Mesodermal cell (in vitro differentiated cells): ENCODE results near the gene PPP6R2.
A peak's percentile ranks its signal among the peaks of the same experiment; 100 is the strongest.

Source experiments
- H3K27ac ChIP-seq: 2 replicates; pipeline ENCODE4 v1.7.0; 2013; ENCODE audit warnings: mild to moderate bottlenecking, low read depth, low read length, moderate library complexity; ENCODE audit not compliant: severe bottlenecking
- H3K36me3 ChIP-seq: 2 replicates; pipeline ENCODE4 v1.7.1; 2013; ENCODE audit warnings: mild to moderate bottlenecking, low read length, moderate library complexity; ENCODE audit not compliant: control insufficient read depth, insufficient read depth
- H3K4me1 ChIP-seq: one replicate; pipeline ENCODE4 v1.7.1; 2013; ENCODE audit warnings: mild to moderate bottlenecking, low read length; ENCODE audit not compliant: insufficient read depth, control insufficient read depth, poor library complexity, severe bottlenecking
- H3K4me3 ChIP-seq: 2 replicates; pipeline ENCODE4 v1.7.0; 2013; ENCODE audit warnings: low read length, control low read depth, mild to moderate bottlenecking; ENCODE audit not compliant: insufficient read depth, poor library complexity, severe bottlenecking; ENCODE audit errors: extremely low read depth
- H3K9me3 ChIP-seq: 2 replicates; pipeline ENCODE4 v1.7.1; 2013; ENCODE audit warnings: mild to moderate bottlenecking, low read length, moderate library complexity; ENCODE audit not compliant: control insufficient read depth
- WGBS, 2 experiments: methylation state at CpG; one replicate each; pipeline ENCODE4 v1.1.5; 2013; ENCODE audit warnings: missing lambda C conversion rate in 2 of 2; ENCODE audit not compliant: insufficient coverage in 2 of 2; 5-methylcytosine and 5-hydroxymethylcytosine counted together

Gene PPP6R2

DNA sequence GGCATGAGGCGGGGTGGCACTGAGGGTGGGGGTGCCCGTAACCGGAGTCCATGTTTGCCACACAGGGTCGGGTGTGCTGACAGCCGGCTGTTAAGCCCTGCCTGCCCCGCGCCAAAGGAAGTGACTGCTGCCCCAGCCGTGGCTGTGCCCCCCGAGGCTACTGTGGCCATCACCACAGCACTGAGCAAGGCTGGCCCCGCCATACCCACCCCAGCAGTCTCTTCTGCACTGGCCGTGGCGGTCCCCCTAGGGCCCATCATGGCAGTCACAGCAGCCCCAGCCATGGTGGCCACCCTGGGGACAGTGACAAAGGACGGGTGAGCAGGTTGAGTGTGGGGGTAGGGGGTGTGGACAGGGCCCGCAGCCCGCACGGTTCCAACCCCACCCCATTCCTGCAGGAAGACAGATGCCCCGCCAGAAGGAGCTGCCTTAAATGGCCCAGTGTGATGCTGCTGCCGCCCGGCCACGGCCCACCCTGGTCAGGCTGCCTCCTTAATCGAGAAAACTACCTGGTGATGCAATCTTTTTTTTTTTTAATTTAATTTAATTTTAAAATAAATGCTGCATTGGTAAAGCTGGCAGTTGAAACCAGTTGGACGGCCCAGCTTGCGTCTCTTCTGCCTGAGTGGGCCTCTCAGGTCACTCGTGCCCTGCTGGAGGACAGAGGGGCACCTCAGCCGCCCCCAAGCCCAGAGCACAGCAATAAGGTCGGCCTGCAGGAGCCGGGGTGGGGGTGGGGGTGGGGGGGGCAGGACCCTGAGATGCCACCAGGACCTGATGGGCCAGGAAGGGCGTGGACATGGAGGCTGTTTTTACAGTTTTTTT is 100.9 kb downstream of the PPP6R2 start:
- Histone ChIP-seq H3K36me3 (peaks cover 76% of the 10 kb centered on the region), H3K27ac (no peak overlapping the region)
- 98% methylated on average over 8 to 18 of the region's 28 CpGs for WGBS, 2 experiments

GRCh38 chr22:50444663-50445062 is 101.5 kb downstream of the PPP6R2 start:
- 93 to 96% methylated on average over 5 of the region's 5 CpGs for WGBS, 2 experiments
- H3K27ac ChIP-seq, result no peak overlapping the region

More for the DNA sequence above, 100.9 kb downstream of the PPP6R2 start:
- Histone ChIP-seq H3K4me3 (no peak overlapping the region), H3K4me1 (peaks cover 7% of the 10 kb centered on the region), H3K9me3 (no peaks in the 10 kb centered on the region)

GRCh38 chr22:50445071-50445879 is 102.1 kb downstream of the PPP6R2 start:
- Histone ChIP-seq H3K4me1 (peaks cover 7% of the 10 kb centered on the region), H3K36me3 (peaks cover 78% of the 10 kb centered on the region), H3K27ac (peak overlapping the region; percentile 57), H3K9me3 (no peaks in the 10 kb centered on the region), H3K4me3 (no peak overlapping the region)
- WGBS, 2 experiments, result 85 to 91% methylated on average over 10 to 21 of the region's 30 CpGs

More at GRCh38 chr22:50444663-50445062, 101.5 kb downstream of the PPP6R2 start:
- peaks cover 78% of the 10 kb centered on the region for H3K36me3 ChIP-seq
- H3K4me3 ChIP-seq, result no peak overlapping the region
- H3K4me1 ChIP-seq, result peaks cover 7% of the 10 kb centered on the region
- H3K9me3 ChIP-seq, result no peaks in the 10 kb centered on the region

DNA sequence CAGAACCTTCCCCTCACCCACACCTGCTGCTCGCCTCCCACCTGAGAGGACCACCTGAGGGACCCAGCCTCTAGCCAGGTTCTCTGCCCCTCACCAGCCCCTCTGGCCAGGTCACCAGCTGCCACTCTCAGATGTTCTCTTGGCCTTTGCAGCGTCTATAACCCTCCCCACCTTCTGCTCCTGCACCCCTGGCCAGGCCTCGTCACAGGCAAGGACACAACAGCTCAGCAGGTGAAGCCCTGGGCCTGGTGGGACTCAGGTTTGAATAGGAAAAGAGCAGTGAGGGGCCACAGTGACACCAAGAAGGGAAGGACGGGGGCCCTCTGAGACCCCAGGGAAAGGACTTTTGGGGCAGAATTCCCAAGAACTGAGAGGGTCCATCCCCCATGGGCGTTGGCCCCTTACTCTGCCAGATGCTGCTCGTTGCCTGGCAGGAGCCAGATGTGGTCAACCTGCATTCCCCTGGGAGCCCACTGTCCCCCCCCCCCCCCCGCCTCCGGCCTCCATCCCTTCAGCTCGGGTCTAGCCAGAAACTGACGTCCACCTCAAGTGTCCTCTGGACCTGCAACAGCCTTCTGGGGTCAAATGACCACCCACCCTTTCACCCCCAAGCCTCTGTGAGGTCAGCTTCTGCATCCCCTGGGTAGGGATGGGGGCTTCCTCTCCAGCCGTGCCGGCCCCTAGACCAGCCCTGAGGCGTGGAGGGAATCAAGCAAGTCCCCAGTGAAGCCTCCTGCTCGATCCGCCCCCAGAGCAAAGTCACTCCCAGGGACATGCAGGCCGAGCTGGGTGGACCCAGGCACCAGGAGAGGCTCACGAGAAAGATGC is 103.0 kb downstream of the PPP6R2 start:
- Histone ChIP-seq H3K4me1 (peaks cover 7% of the 10 kb centered on the region), H3K36me3 (peaks cover 78% of the 10 kb centered on the region), H3K4me3 (no peak overlapping the region), H3K27ac (no peak overlapping the region), H3K9me3 (no peaks in the 10 kb centered on the region)
- WGBS, 2 experiments, result 96 to 98% methylated on average over 7 to 11 of the region's 17 CpGs

DNA sequence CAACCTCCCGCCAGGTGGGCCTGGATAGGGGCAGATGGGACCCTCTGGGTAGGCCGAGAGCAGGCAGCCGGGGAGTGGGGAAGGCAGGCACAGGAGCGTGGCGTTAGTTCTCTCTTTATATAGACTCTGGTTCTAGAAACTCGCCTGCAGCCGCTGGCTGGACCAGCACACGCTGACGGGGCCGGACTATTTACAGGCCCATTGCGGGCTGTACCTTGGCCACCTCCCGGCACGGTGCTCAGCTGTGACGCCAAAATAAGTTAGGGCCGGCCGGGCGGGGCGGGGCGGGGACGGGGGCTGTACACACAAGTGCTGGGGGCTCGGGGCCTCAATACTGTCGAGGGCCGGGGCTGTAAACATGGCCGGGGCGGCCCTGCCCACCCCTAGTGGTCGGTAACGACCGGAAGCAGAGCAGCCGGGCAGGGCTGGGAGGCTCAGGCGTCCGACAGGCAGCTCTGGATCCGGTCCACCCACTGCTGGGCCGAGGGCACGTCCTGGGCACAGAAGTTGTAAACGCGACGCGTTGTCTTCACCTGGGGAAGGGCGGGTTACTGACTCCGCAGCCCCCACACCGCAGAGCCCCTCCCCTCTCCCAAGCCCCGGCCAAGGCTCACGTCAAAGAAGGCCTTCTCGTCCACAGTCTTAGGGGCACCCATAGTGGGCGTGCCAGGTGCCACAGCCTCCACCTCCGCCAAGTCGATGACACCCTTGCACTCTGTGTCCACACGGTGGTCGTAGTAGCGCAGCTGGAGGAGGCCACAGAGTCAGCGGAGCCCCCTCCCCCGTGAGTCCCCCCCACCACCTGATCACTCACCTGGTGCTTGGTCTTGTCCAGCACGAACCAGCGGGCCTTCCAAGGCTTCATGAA is 103.8 kb downstream of the PPP6R2 start:
- Histone ChIP-seq H3K4me1 (peaks cover 7% of the 10 kb centered on the region), H3K9me3 (no peaks in the 10 kb centered on the region), H3K36me3 (peaks cover 77% of the 10 kb centered on the region), H3K27ac (no peak overlapping the region), H3K4me3 (no peak overlapping the region)
- WGBS, 2 experiments, result 93 to 95% methylated on average over 51 to 54 of the region's 54 CpGs

DNA sequence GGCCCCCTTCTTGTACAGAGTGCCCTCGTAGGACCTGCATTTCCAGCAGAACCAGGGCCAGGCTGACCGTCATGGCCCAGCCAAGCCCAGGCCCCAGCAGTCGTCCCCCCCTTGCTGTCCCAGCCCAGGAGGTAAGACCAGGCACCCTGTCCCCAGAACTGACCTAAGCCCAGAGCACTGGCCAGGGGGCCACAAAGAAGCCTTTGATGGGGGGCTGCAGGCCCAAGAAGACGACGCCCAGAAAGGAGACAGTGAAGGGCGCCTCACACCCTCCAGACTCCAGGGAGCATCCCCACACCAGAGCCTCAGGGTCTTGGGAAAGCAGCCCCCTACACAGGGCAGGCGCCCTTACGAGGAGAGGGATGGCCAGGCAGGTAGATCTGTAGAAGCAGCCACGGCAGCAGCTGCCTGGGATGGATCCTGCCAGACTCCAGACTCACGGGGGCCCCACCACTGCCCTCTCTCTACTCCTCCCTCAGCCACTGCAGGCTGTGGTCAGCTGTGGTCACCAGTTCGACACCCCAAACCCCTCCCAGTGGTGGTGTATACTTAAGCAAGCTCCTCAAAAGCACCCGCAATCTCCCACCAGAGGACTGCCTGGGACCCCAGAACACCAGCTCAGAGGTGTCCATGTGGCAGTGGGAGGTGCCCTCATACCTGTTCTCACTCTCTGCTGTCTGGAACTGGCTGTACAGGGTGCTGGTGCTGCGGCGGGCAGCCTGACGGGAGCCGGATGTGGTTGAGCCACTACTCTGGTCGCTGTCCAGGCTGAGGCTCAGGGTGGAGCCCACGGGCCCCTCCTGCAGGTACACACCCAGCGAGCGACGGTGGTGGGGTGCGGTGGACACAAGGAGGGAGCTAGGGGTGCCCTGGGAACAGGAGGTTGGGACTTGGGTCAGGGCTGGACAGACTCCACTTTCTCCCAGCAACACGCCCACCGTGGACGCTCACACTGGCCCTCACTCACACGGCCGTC is 104.7 kb downstream of the PPP6R2 start:
- WGBS, 2 experiments, result 95 to 96% methylated on average over 20 of the region's 27 CpGs
- H3K36me3 ChIP-seq, result peaks cover 80% of the 10 kb centered on the region

DNA sequence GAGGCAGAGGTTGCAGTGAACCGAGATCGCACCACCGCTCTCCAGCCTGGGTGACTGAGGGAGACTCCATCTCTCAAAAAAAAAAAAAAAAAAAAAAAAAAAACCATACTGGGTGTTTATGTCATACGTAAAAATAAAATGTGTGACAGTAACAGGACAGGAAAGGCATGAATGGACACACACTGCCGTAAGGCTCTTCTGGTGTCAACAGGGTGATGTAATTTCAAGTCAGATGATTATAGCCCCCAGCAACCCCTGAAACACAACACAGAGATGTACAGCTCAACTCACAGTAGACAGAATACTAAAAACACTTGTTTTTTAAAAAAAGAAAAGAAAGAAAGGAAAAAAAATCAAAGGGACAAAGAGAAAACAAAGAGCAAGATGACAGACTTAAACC is 109.5 kb downstream of the PPP6R2 start:
- no peak overlapping the region for H3K27ac ChIP-seq
- H3K4me1 ChIP-seq, result no peaks in the 10 kb centered on the region
- WGBS, 2 experiments, result no CpG with 5 or more reads among the region's 5 CpGs
- no peak overlapping the region for H3K4me3 ChIP-seq
- H3K9me3 ChIP-seq, result no peaks in the 10 kb centered on the region
- peaks cover 83% of the 10 kb centered on the region for H3K36me3 ChIP-seq

More for the DNA sequence above, 104.7 kb downstream of the PPP6R2 start:
- Histone ChIP-seq H3K4me3 (no peak overlapping the region), H3K9me3 (no peaks in the 10 kb centered on the region), H3K27ac (no peak overlapping the region), H3K4me1 (peaks cover 7% of the 10 kb centered on the region)

DNA sequence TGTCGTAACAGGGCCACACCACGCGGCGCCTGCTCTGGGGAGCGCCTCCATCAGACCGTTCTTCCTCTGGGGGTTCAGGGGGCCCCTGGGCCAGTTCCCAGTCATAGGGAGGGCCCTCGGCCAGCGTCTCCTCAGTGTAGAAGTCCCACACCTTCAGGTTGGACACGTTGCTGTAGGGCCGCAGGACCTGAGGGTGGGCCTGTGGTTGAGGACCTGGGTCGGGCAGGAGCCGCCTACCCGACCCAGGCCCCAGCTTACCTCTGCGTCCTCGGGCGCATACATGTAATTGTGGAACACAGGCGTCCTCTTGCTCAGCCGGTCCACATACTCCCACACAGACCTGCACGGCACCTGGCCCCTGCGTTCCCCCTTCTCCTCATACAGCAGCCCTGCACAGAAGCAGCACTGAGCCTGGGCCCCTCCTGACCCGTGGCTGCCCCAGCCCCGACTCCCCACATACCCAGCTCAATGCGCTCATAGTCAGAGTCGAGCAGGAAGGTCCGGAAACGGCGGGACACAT is 111.5 kb downstream of the PPP6R2 start:
- peaks cover 70% of the 10 kb centered on the region for H3K36me3 ChIP-seq
- H3K4me1 ChIP-seq, result no peaks in the 10 kb centered on the region
- H3K9me3 ChIP-seq, result no peaks in the 10 kb centered on the region
- H3K27ac ChIP-seq, result no peak overlapping the region
- WGBS, 2 experiments, result 93 to 94% methylated on average over 20 to 27 of the region's 27 CpGs
- H3K4me3 ChIP-seq, result no peak overlapping the region

- H3K4me1 ChIP-seq, result no peaks in the 10 kb centered on the region
- 96 to 98% methylated on average over 18 of the region's 18 CpGs for WGBS, 2 experiments
- H3K4me3 ChIP-seq, result no peak overlapping the region
- no peaks in the 10 kb centered on the region for H3K9me3 ChIP-seq
- H3K36me3 ChIP-seq, result peaks cover 69% of the 10 kb centered on the region
- H3K27ac ChIP-seq, result no peak overlapping the region
These were observed 112.1 kb downstream of the PPP6R2 start for GRCh38 chr22:50455201-50455600.
